NCI-H2107 (cell line): ENCODE results near the gene LY6G6F.
A peak's percentile ranks its signal among the peaks of the same experiment; 100 is the strongest.

Experiments used
- DNase-seq: peaks from one replicate; lab custom pipeline; 2025; lab: John Stamatoyannopoulos, UW

The LY6G6F gene

GRCh38 chr6:31706599-31706998 is at the start of gene LY6G6F:
Gene LY6G6F, plus strand, starts transcription at chr6:31706866. Its CDS starts 41 bp downstream, at chr6:31706907.
- no peak for DNase-seq

- no peak for DNase-seq
Observed at GRCh38 chr6:31657406-31658157, 49.1 kb upstream of the LY6G6F start.

- DNase-seq, result no peak
Observed at GRCh38 chr6:31658158-31658688, 48.4 kb upstream of the LY6G6F start.

GRCh38 chr6:31658983-31659648 is 47.5 kb upstream of the LY6G6F start:
- DNase-seq, result no peak

GRCh38 chr6:31659649-31660380 is 46.9 kb upstream of the LY6G6F start:
- no peak for DNase-seq

- DNase-seq, result peak; percentile 38
Observed at GRCh38 chr6:31660381-31661261, 46.0 kb upstream of the LY6G6F start, which contains the start of gene C6orf47. Gene C6orf47, minus strand, starts transcription at chr6:31660778. Its CDS starts 831 bp downstream, at chr6:31659947.

- DNase-seq, result no peak
Observed at GRCh38 chr6:31661262-31662123, 45.2 kb upstream of the LY6G6F start.

- DNase-seq, result no peak
Observed at GRCh38 chr6:31662124-31662723, 44.4 kb upstream of the LY6G6F start.

- no peak for DNase-seq
Observed at GRCh38 chr6:31663126-31663960, 43.3 kb upstream of the LY6G6F start.

- DNase-seq, result no peak
Observed at GRCh38 chr6:31663961-31664789, 42.5 kb upstream of the LY6G6F start.

GRCh38 chr6:31664790-31665500 is 41.7 kb upstream of the LY6G6F start, which contains the start of gene GPANK1:
Gene GPANK1, minus strand, starts transcription at chr6:31664997. Its CDS starts 519 bp downstream, at chr6:31664478.
- DNase-seq, result peak; percentile 79

GRCh38 chr6:31665501-31666336 is 40.9 kb upstream of the LY6G6F start, which contains the start of gene CSNK2B:
Gene CSNK2B, plus strand, starts transcription at chr6:31666080. Its CDS starts 752 bp downstream, at chr6:31666832.
- DNase-seq, result peak; percentile 86

- DNase-seq, result no peak
Observed at GRCh38 chr6:31666337-31666965, 40.2 kb upstream of the LY6G6F start.

GRCh38 chr6:31669676-31670075 is 37.0 kb upstream of the LY6G6F start, which contains the start of gene LY6G5B:
Gene LY6G5B, plus strand, starts transcription at chr6:31669976. Its CDS starts 975 bp downstream, at chr6:31670951.
- no peak for DNase-seq

GRCh38 chr6:31676322-31676903 is 30.3 kb upstream of the LY6G6F start:
- no peak for DNase-seq
